ENCODE data around the gene FBN1. TPM values are rescaled to one million over a fixed set of nuclear protein-coding genes. Genes with fewer than 3 reads are reported as not detected.

FBN1 gene
- total RNA-seq, 1 donor from 2014 or later = 12.6 TPM

DNA sequence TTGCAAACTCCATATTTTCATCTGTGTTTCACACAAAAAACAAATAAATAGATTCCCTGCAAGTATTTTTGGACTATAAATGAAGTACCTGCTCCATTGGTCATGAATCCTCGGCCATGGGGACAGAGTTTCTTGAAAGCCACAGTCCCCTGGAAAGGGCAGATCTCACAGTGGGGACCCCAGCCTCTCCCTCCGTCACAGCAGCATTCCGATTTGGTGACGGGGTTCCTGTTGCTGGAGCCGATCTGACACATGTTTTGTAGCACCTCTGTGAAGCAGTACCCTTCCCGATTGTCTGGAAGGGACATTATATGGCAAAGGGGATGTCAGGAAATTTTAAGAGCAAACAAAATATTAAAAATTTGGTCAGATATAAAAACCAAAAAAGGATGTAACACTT is 218.0 kb downstream of the FBN1 start:
- H3K27me3 Mint-ChIP-seq (ENCODE audit: unreplicated experiment) = no peaks in the 10 kb centered on the region
- TF ChIP-seq, protein P1, sequence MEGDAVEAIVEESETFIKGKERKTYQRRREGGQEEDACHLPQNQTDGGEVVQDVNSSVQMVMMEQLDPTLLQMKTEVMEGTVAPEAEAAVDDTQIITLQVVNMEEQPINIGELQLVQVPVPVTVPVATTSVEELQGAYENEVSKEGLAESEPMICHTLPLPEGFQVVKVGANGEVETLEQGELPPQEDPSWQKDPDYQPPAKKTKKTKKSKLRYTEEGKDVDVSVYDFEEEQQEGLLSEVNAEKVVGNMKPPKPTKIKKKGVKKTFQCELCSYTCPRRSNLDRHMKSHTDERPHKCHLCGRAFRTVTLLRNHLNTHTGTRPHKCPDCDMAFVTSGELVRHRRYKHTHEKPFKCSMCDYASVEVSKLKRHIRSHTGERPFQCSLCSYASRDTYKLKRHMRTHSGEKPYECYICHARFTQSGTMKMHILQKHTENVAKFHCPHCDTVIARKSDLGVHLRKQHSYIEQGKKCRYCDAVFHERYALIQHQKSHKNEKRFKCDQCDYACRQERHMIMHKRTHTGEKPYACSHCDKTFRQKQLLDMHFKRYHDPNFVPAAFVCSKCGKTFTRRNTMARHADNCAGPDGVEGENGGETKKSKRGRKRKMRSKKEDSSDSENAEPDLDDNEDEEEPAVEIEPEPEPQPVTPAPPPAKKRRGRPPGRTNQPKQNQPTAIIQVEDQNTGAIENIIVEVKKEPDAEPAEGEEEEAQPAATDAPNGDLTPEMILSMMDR (IDR thresholded peaks at IDR 0.05; ENCODE audit: partially characterized antibody, unreplicated experiment) = no peak
- no peak for DNase-seq
- no peaks in the 10 kb centered on the region for H3K9me3 Mint-ChIP-seq (ENCODE audit: unreplicated experiment)
- H3K27ac Mint-ChIP-seq (ENCODE audit: unreplicated experiment) = no peak overlapping the region
- H3K4me3 Mint-ChIP-seq (ENCODE audit: unreplicated experiment) = no peak overlapping the region
- H3K36me3 Mint-ChIP-seq (ENCODE audit: unreplicated experiment) = no peaks in the 10 kb centered on the region
- no peaks in the 10 kb centered on the region for H3K4me1 Mint-ChIP-seq (ENCODE audit: low read depth, unreplicated experiment)

DNA sequence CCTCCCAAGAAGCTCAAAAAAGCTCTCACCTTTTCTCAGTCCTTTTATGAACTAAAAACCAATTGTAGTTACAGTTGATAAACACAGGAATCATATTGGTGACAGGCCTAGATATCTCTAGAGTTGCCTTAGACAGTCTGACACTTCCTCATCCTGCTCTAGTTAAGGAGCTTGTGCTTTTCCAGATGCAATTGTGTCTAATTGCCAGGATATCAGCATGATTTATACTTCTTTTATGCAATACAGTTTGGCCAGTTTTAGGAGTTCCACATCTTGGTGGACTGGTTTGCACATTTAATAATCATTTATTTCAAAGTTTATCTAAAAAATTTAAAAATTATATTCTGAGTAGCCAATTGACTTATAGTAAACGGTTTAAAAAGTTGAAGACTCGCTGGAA is 218.6 kb downstream of the FBN1 start:
- Mint-ChIP-seq H3K27ac (ENCODE audit: unreplicated experiment) (no peak overlapping the region), H3K4me3 (ENCODE audit: unreplicated experiment) (no peak overlapping the region), H3K9me3 (ENCODE audit: unreplicated experiment) (no peaks in the 10 kb centered on the region), H3K27me3 (ENCODE audit: unreplicated experiment) (no peaks in the 10 kb centered on the region), H3K36me3 (ENCODE audit: unreplicated experiment) (no peaks in the 10 kb centered on the region), H3K4me1 (ENCODE audit: low read depth, unreplicated experiment) (no peaks in the 10 kb centered on the region)
- TF ChIP-seq, protein P1 (IDR thresholded peaks at IDR 0.05; ENCODE audit: partially characterized antibody, unreplicated experiment) = no peak
- DNase-seq = no peak

DNA sequence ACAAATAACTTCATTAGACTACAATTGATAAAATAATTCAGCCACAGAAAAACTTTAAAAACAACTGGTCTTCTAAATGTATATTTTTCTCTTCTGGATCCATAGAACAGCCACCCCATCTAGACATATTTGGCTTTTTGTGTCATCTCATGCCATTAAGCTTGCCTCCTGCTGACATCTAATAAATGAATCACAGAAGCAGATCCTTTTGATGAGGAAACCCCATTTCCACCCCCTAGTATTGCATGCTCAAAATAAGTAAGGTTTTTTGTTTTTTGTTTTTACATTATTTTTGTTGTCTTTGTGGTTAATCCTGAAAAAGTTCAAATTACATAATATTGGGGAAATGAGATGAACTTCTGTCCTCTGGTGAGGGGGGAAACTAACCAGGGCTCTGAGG is 219.5 kb downstream of the FBN1 start:
- no peak overlapping the region for H3K27ac Mint-ChIP-seq (ENCODE audit: unreplicated experiment)
- no peaks in the 10 kb centered on the region for H3K36me3 Mint-ChIP-seq (ENCODE audit: unreplicated experiment)
- no peak for DNase-seq

DNA sequence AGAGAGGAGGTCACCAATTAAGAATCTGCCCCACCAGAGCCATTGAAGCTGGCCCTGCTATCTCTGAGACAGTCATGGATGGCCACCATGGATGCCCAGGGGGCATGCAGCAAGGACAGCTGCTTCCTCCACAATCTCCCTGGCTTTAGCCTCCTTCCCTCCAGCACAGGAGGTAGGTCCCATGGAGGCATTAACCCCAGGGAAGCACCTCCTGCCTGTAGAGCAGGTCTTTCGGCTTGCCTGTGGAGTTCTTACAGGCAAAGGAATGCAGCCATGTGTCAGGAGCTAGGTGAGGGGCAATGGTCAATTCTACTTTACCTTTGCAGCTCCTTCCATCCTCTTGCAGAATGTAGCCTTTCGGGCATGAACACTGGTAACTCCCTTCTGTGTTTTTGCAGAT is 220.5 kb downstream of the FBN1 start:
- Mint-ChIP-seq H3K36me3 (ENCODE audit: unreplicated experiment) (no peaks in the 10 kb centered on the region), H3K4me1 (ENCODE audit: low read depth, unreplicated experiment) (no peaks in the 10 kb centered on the region), H3K27ac (ENCODE audit: unreplicated experiment) (no peak overlapping the region), H3K4me3 (ENCODE audit: unreplicated experiment) (no peak overlapping the region), H3K27me3 (ENCODE audit: unreplicated experiment) (no peaks in the 10 kb centered on the region), H3K9me3 (ENCODE audit: unreplicated experiment) (no peaks in the 10 kb centered on the region)
- DNase-seq = no peak
- TF ChIP-seq, protein P1 (IDR thresholded peaks at IDR 0.05; ENCODE audit: partially characterized antibody, unreplicated experiment) = no peak

More for the DNA sequence above, 219.5 kb downstream of the FBN1 start:
- H3K4me3 Mint-ChIP-seq (ENCODE audit: unreplicated experiment) = no peak overlapping the region
- H3K4me1 Mint-ChIP-seq (ENCODE audit: low read depth, unreplicated experiment) = no peaks in the 10 kb centered on the region
- no peaks in the 10 kb centered on the region for H3K9me3 Mint-ChIP-seq (ENCODE audit: unreplicated experiment)
- no peaks in the 10 kb centered on the region for H3K27me3 Mint-ChIP-seq (ENCODE audit: unreplicated experiment)
- TF ChIP-seq, protein P1 (IDR thresholded peaks at IDR 0.05; ENCODE audit: partially characterized antibody, unreplicated experiment) = no peak

DNA sequence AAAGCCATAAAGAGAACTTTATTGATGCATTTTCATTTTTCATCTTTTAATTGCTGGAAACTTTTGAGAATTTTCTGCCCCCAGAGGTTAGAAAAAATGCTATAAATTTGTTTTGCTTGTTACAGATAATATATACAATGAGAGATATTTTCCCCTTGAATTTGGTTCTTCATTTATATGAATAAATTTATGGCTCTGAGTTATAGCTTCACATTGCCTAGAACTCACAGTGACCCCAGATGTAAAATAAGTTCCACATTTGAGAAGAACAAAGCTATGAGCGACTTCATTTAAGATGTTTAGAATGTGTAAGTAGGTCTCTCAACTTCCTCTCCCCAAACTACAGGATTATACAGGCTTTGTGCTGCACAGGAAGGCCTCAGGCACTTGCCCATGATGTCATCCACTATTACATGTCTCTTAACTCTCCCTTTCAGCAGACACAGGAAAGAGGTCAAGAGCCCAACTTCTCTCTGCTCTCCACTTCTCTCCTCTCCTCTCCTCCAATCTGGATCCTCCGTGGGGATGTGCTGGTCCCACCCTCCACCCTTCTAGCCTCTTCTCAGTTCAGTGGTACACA is 221.5 kb downstream of the FBN1 start:
- no peaks in the 10 kb centered on the region for H3K36me3 Mint-ChIP-seq (ENCODE audit: unreplicated experiment)
- no peaks in the 10 kb centered on the region for H3K9me3 Mint-ChIP-seq (ENCODE audit: unreplicated experiment)
- H3K27me3 Mint-ChIP-seq (ENCODE audit: unreplicated experiment) = no peaks in the 10 kb centered on the region
- TF ChIP-seq, protein P1 (IDR thresholded peaks at IDR 0.05; ENCODE audit: partially characterized antibody, unreplicated experiment) = no peak
- DNase-seq = no peak
- H3K4me1 Mint-ChIP-seq (ENCODE audit: low read depth, unreplicated experiment) = no peaks in the 10 kb centered on the region
- no peak overlapping the region for H3K4me3 Mint-ChIP-seq (ENCODE audit: unreplicated experiment)
- H3K27ac Mint-ChIP-seq (ENCODE audit: unreplicated experiment) = no peak overlapping the region
